ENCODE data around the gene ACOX3.

DNA sequence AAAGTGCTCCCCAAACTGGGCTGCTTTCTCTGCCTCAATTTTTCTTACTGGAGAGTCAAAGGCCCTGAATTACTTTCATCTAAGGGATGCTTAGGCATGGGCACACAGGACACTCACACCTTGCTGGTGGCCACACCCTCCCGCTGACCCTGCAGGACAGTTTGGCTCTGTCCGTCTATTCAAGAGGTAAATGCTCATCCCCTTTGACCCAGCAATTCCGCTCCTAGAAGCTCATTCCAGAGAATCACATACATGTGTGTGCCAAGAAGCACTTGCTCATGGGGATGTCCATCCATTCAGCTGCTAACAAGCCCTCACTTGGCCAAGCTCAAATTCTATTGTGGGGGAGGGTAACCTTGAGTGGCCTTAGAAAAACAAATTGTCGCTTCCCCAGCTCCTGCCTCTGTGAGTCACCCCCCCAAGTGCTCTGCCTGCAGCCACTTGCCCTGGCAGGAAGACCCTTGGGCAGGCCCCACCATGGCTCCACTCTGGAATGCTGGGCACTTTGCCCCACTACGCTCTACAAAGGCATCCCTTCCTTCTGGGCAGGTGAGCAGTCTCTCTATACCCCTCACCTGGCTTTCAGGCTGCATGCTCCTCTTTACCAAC lies 116.5 kb downstream of the ACOX3 start:
- TF ChIP-seq, protein P1, sequence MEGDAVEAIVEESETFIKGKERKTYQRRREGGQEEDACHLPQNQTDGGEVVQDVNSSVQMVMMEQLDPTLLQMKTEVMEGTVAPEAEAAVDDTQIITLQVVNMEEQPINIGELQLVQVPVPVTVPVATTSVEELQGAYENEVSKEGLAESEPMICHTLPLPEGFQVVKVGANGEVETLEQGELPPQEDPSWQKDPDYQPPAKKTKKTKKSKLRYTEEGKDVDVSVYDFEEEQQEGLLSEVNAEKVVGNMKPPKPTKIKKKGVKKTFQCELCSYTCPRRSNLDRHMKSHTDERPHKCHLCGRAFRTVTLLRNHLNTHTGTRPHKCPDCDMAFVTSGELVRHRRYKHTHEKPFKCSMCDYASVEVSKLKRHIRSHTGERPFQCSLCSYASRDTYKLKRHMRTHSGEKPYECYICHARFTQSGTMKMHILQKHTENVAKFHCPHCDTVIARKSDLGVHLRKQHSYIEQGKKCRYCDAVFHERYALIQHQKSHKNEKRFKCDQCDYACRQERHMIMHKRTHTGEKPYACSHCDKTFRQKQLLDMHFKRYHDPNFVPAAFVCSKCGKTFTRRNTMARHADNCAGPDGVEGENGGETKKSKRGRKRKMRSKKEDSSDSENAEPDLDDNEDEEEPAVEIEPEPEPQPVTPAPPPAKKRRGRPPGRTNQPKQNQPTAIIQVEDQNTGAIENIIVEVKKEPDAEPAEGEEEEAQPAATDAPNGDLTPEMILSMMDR (conservative IDR thresholded peaks at IDR 0.05; ENCODE audit: low read length), result no peak
- no peak for TF ChIP-seq EZH2phosphoT487 (IDR thresholded peaks at IDR 0.05; ENCODE audit: borderline replicate concordance, low read depth, low read length)

Data from OCI-LY7 (cell line).